HepG2 (cell line): Measurements from ENCODE around the gene DIP2C. TPM values are rescaled to one million over a fixed set of nuclear protein-coding genes. Genes with fewer than 3 reads are reported as not detected.

Experiments used
- ATAC-seq: fragments of 200-7000 bp; cut with Tn5 transposase; 3 replicates; pipeline ENCODE4 v1.9.1; 2020; ENCODE audit warnings: mild to moderate bottlenecking, moderate library complexity
- BruUV-seq: library from RNA; stranded (reverse); fragments of 400-500 nt; replicated peaks from 2 replicates; lab custom pipeline; 2021; lab: Mats Ljungman, UMichigan
- CTCF ChIA-PET: fragments of 300-600 bp; formaldehyde crosslinking; extraction: SDS; loops from one replicate; lab custom pipeline; 2021; ENCODE audit warnings: low total read pairs, inconsistent platforms, low intra/inter-chr PET ratio; lab: Yijun Ruan, JAX
- POLR2A ChIA-PET: fragments of 350-600 bp; sonication (Branson Sonifier 250); formaldehyde crosslinking; loops from one replicate; lab custom pipeline; 2020; ENCODE audit warnings: antibody characterized with exemption, inconsistent platforms; lab: Yijun Ruan, JAX
- DNase-seq: peaks from one replicate; pipeline ENCODE4 v3.0.0-alpha.2; 2015; ENCODE audit warnings: low spot score
- FAIRE-seq: peaks from 3 replicates; lab custom pipeline; 2011; peaks lifted over from hg19 to GRCh38; lab: Jason Lieb, UNC
- H2AFZ ChIP-seq: one replicate; pipeline ENCODE4 v1.6.1; 2011; ENCODE audit warnings: low read length, inconsistent platforms
- H3K27ac ChIP-seq: fragments of 300-600 bp; 3 replicates; pipeline ENCODE4 v1.8.0; 2011; ENCODE audit warnings: mixed run types, mild to moderate bottlenecking, mixed read lengths, low read length, inconsistent platforms; ENCODE audit not compliant: insufficient read depth; ENCODE audit errors: extremely low read length
- H3K27me3 ChIP-seq, 2 experiments: fragments of 200-600 bp in 1 of 2; 2 replicates in 1 of 2; 3 replicates in 1 of 2; pipeline versions ENCODE4 v1.6.0 to v1.8.0; 2011; ENCODE audit warnings: low read length in 2 of 2, mild to moderate bottlenecking in 2 of 2, moderate library complexity in 2 of 2, inconsistent platforms in 1 of 2; ENCODE audit not compliant: insufficient read depth in 2 of 2, control insufficient read depth in 1 of 2
- H3K36me3 ChIP-seq, 2 experiments: fragments of 200-600 bp in 1 of 2; replicated peaks in 1 of 2; 2 replicates in 1 of 2; 3 replicates in 1 of 2; pipeline versions ENCODE4 v1.5.1 to v1.8.0; 2011; ENCODE audit warnings: low read length in 2 of 2, inconsistent platforms in 1 of 2; ENCODE audit not compliant: insufficient read depth in 2 of 2, control insufficient read depth in 1 of 2
- H3K4me1 ChIP-seq: 2 replicates; pipeline ENCODE4 v1.5.1; 2012; ENCODE audit warnings: low read length, inconsistent platforms; ENCODE audit not compliant: insufficient read depth
- H3K4me2 ChIP-seq: 2 replicates; pipeline ENCODE4 v1.6.0; 2011; ENCODE audit warnings: low read depth, low read length, inconsistent platforms
- H3K4me3 ChIP-seq, 3 experiments: fragments of 200-600 bp in 1 of 3; sonication (generic), shearing (Covaris generic) in 1 of 3; replicated peaks in 1 of 3; 2 replicates each; pipeline ENCODE4 v1.5.1; 2011 to 2016; ENCODE audit warnings: low read length in 3 of 3, inconsistent platforms in 2 of 3, low read depth in 2 of 3, mild to moderate bottlenecking in 2 of 3, control low read depth in 1 of 3, mixed read lengths in 1 of 3; ENCODE audit not compliant: insufficient read depth in 1 of 3
- H3K79me2 ChIP-seq: one replicate; pipeline ENCODE4 v1.6.1; 2011; ENCODE audit warnings: low read length, inconsistent platforms; ENCODE audit not compliant: insufficient read depth
- H3K9ac ChIP-seq: 2 replicates; pipeline ENCODE4 v1.6.0; 2011; ENCODE audit warnings: mild to moderate bottlenecking, low read depth, low read length, inconsistent platforms; ENCODE audit not compliant: insufficient read depth
- H3K9me3 ChIP-seq: 2 replicates; pipeline ENCODE4 v1.5.1; 2012; ENCODE audit warnings: mild to moderate bottlenecking, low read length
- H4K20me1 ChIP-seq: 2 replicates; pipeline ENCODE4 v1.6.0; 2011; ENCODE audit warnings: inconsistent platforms, mild to moderate bottlenecking, low read length, moderate library complexity; ENCODE audit not compliant: insufficient read depth
- ATAD3A ChIP-seq: sonication (generic); formaldehyde crosslinking; IDR thresholded peaks from 2 replicates; pipeline ENCODE4 v1.4.0; 2020; ENCODE audit warnings: missing genetic modification reagents
- GTF2F1 ChIP-seq: fragments of 150-350 bp; IDR thresholded peaks from 2 replicates; pipeline ENCODE4 v1.6.1; 2014; ENCODE audit warnings: low read length
- MED1 ChIP-seq: sonication (generic); formaldehyde crosslinking; IDR thresholded peaks from 2 replicates; pipeline ENCODE4 v1.4.0; 2020; ENCODE audit warnings: missing genetic modification reagents
- MNT ChIP-seq: fragments of 450-650 bp; IDR thresholded peaks from 2 replicates; pipeline ENCODE4 v1.6.1; 2016
- PHF8 ChIP-seq: sonication (generic); formaldehyde crosslinking; IDR thresholded peaks from 2 replicates; pipeline ENCODE4 v1.5.0; 2020; ENCODE audit warnings: missing genetic modification reagents
- TCF12 ChIP-seq, 2 experiments: fragments of 450-650 bp in 1 of 2; sonication (generic) in 1 of 2; formaldehyde crosslinking in 1 of 2; IDR thresholded peaks; 2 replicates each; pipeline versions ENCODE4 v1.6.1 to v1.8.0; 2017 to 2022; ENCODE audit warnings: antibody characterized with exemption in 1 of 2, mild to moderate bottlenecking in 1 of 2, missing genetic modification reagents in 1 of 2, moderate library complexity in 1 of 2
- ZBTB3 ChIP-seq: sonication (generic); formaldehyde crosslinking; IDR thresholded peaks from 2 replicates; pipeline ENCODE4 v1.4.0; 2020; ENCODE audit warnings: low read depth, mild to moderate bottlenecking, moderate library complexity, missing genetic modification reagents, borderline replicate concordance
- ZNF282 ChIP-seq: fragments of 450-650 bp; IDR thresholded peaks from 2 replicates; pipeline ENCODE4 v1.6.1; 2018; ENCODE audit not compliant: partially characterized antibody
- ZNF326 ChIP-seq: sonication (generic); formaldehyde crosslinking; IDR thresholded peaks from 2 replicates; pipeline ENCODE4 v1.4.0; 2020; ENCODE audit warnings: missing genetic modification reagents, borderline replicate concordance
- ZNF556 ChIP-seq: sonication (generic); formaldehyde crosslinking; IDR thresholded peaks from 2 replicates; pipeline ENCODE4 v1.4.0; 2020; ENCODE audit warnings: mild to moderate bottlenecking, missing genetic modification reagents, borderline replicate concordance
- ZNF562 ChIP-seq: sonication (generic); formaldehyde crosslinking; IDR thresholded peaks from 2 replicates; pipeline ENCODE4 v1.8.0; 2022; ENCODE audit warnings: missing genetic modification reagents, borderline replicate concordance
- ZNF816 ChIP-seq: sonication (generic); formaldehyde crosslinking; IDR thresholded peaks from 2 replicates; pipeline ENCODE4 v1.8.0; 2022; ENCODE audit warnings: missing genetic modification reagents, mild to moderate bottlenecking, borderline replicate concordance
- WGBS: methylation state at CpG from one replicate; pipeline ENCODE4 v1.1.6; 2017; ENCODE audit warnings: low lambda C conversion rate; 5-methylcytosine and 5-hydroxymethylcytosine counted together
- in situ Hi-C: cut with HindIII; loops from 2 replicates; pipeline ENCODE4 v1.10.0; 2017; ENCODE audit warnings: low pct_unique_long_range_greater_than_20kb; ENCODE audit not compliant: extremely low pct_ligation_motif_present
- intact Hi-C: fragments of 100-400 bp; cut with micrococcal nuclease; formaldehyde crosslinking; loops from one replicate; pipeline ENCODE4 v1.10.0; 2022; ENCODE audit not compliant: unreplicated experiment
- polyA plus RNA-seq, 8 experiments: library from polyadenylated mRNA; depleted of rRNA in 3 of 8; stranded (reverse) in 7 of 8; unstranded in 1 of 8; fragments of >200 nt; fragmentation: Illumina TruSeq in 4 of 8; extraction: Trizol in 4 of 8; gene quantifications; 2 replicates each; pipeline versions ENCODE4 v1.2.1 to v1.2.3, GENCODE V29; 2011 to 2016; ENCODE audit warnings: low read depth in 4 of 8, missing spikeins in 1 of 8, mixed read lengths in 1 of 8; ENCODE audit not compliant: insufficient read depth in 1 of 8
- total RNA-seq, 5 experiments: library from RNA; depleted of rRNA; stranded (reverse); fragments of >200 nt; fragmentation: Illumina TruSeq; extraction: Trizol; gene quantifications; 2 replicates each; pipeline ENCODE4 v1.2.3, GENCODE V29; 2016; ENCODE audit warnings: low read depth in 1 of 5
- TF ChIP-seq, protein P1 (sequence below): sonication (generic); formaldehyde crosslinking; IDR thresholded peaks from 2 replicates; pipeline ENCODE4 v1.5.0; 2020; ENCODE audit warnings: mild to moderate bottlenecking, missing genetic modification reagents, borderline replicate concordance

The DIP2C gene
- total and polyA plus RNA-seq, 2 of the 13 experiments (the other 11 are each of a cell fraction or from before 2014, with no cell fraction given) = 2.2 to 2.7 TPM

DNA sequence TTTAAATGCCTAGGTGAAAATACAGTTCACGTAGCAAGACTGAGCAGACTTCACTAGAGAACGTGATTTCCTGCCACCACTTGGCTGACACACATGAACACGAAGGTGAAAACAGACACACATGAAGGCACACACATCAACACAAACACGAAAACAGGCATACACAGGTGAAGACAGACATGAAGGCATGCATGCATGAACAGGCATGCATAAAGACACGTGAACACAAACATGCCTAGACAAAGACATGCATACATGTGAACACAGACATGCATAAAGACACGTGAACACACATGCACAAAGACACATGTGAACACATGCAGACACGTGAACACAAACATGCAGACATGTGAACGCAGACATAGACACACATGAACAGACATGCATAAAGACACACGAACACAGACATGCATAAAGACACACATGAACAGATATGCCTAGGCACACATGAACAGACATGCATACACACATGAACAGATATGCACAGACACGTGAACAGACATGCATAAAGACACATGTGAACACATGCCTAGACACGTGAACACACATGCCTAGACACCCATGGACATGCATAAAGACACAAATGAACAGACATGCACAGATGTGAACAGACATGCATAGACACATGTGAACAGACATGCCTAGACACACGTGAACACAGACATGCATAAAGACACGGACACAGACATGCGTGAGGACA is 311.1 kb downstream of the DIP2C start:
- Histone ChIP-seq H3K4me1 (peaks cover 15% of the 10 kb centered on the region), H3K36me3 (no peaks in the 10 kb centered on the region; a peak in 3 of 5 replicates), H3K9ac (no peak overlapping the region), H3K79me2 (no peaks in the 10 kb centered on the region), H2AFZ (no peak overlapping the region), H4K20me1 (no peaks in the 10 kb centered on the region), H3K4me2 (no peak overlapping the region), H3K27me3 (no peaks in the 10 kb centered on the region), H3K9me3 (no peaks in the 10 kb centered on the region), H3K27ac (no peak overlapping the region), H3K4me3 (no peak overlapping the region)
- intact Hi-C loops (no loop called here), in situ Hi-C loops (no loop called here)
- POLR2A ChIA-PET = no interaction called here
- FAIRE-seq = peak; percentile 62
- CTCF ChIA-PET = no interaction called here
- no peak for DNase-seq
- WGBS = 95% methylated on average over 14 of the region's 14 CpGs
- no peak for ATAC-seq
- no TSS peak for BruUV-seq
- TF ChIP-seq MNT (peak; percentile 91), ZNF282 (peak; percentile 64), ZNF562 (CRISPR knock-in tag) (no peak)

DNA sequence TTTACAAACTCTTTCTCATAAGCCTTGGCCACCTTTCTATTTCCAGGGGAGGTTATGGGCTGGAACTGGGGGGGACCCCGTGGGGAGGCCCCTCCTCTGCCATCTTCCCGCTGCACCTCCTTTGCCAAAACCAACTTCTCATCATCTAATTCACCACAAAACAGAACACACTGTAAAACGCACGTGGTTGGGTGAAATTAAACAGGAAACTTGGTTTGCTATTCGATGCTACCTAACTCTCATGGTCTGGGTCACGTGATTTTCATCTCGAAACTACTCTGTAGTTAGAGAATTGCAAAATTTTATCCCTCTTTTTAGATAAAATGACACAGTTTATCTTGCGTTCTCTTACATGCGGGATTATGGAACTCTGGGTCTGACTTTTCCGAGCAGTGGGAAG is 312.2 kb downstream of the DIP2C start:
- POLR2A ChIA-PET = no interaction called here
- no peak overlapping the region for H3K9ac ChIP-seq
- H4K20me1 ChIP-seq = no peaks in the 10 kb centered on the region
- H3K9me3 ChIP-seq = no peaks in the 10 kb centered on the region
- H3K27me3 ChIP-seq = no peaks in the 10 kb centered on the region
- in situ Hi-C loops = no loop called here
- DNase-seq = no peak
- H3K4me3 ChIP-seq = no peak overlapping the region
- WGBS = 95% methylated on average over 10 of the region's 10 CpGs
- H3K36me3 ChIP-seq = no peaks in the 10 kb centered on the region; a peak in 3 of 5 replicates
- CTCF ChIA-PET = no interaction called here
- H3K79me2 ChIP-seq = no peaks in the 10 kb centered on the region
- no peak overlapping the region for H3K4me2 ChIP-seq
- H2AFZ ChIP-seq = no peak overlapping the region
- no peak overlapping the region for H3K27ac ChIP-seq
- intact Hi-C loops = no loop called here
- FAIRE-seq = no peak
- ATAC-seq = no peak
- BruUV-seq = no TSS peak
- peaks cover 25% of the 10 kb centered on the region for H3K4me1 ChIP-seq
- TF ChIP-seq, protein P1, sequence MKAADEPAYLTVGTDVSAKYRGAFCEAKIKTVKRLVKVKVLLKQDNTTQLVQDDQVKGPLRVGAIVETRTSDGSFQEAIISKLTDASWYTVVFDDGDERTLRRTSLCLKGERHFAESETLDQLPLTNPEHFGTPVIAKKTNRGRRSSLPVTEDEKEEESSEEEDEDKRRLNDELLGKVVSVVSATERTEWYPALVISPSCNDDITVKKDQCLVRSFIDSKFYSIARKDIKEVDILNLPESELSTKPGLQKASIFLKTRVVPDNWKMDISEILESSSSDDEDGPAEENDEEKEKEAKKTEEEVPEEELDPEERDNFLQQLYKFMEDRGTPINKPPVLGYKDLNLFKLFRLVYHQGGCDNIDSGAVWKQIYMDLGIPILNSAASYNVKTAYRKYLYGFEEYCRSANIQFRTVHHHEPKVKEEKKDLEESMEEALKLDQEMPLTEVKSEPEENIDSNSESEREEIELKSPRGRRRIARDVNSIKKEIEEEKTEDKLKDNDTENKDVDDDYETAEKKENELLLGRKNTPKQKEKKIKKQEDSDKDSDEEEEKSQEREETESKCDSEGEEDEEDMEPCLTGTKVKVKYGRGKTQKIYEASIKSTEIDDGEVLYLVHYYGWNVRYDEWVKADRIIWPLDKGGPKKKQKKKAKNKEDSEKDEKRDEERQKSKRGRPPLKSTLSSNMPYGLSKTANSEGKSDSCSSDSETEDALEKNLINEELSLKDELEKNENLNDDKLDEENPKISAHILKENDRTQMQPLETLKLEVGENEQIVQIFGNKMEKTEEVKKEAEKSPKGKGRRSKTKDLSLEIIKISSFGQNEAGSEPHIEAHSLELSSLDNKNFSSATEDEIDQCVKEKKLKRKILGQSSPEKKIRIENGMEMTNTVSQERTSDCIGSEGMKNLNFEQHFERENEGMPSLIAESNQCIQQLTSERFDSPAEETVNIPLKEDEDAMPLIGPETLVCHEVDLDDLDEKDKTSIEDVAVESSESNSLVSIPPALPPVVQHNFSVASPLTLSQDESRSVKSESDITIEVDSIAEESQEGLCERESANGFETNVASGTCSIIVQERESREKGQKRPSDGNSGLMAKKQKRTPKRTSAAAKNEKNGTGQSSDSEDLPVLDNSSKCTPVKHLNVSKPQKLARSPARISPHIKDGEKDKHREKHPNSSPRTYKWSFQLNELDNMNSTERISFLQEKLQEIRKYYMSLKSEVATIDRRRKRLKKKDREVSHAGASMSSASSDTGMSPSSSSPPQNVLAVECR (CRISPR knock-in tag) = no peak
- TF ChIP-seq MED1 = no peak
- TF ChIP-seq PHF8 = no peak
- TF ChIP-seq ZBTB3 (CRISPR knock-in tag) = no peak
- TF ChIP-seq ZNF556 (CRISPR knock-in tag) = no peak
- no peak for TF ChIP-seq ZNF816 (CRISPR knock-in tag)
- no peak for TF ChIP-seq ATAD3A
- no peak for TF ChIP-seq ZNF326 (CRISPR knock-in tag)
- TF ChIP-seq GTF2F1 = no peak
- no peak for TF ChIP-seq TCF12 (IDR thresholded peaks at IDR 0.05)
- no peak for TF ChIP-seq TCF12 (CRISPR knock-in tag; IDR thresholded peaks at IDR 0.05)
